Measurements from ENCODE around the gene HOXC4.
A peak's percentile ranks its signal among the peaks of the same experiment; 100 is the strongest.

Gene HOXC4

GRCh38 chr12:54055552-54055951 is 1.9 kb downstream of the HOXC4 start:
- TF ChIP-seq CTCF (IDR thresholded peaks at IDR 0.05; ENCODE audit: insufficient read depth, low read length, missing control alignments), result no peak
- DNase-seq (ENCODE audit: low read depth, low spot score), result no peak
- CTCF ChIA-PET, result interaction anchor here (0.7 to 1.7 kb wide), 7 partner anchors 10 to 134 kb away, joined by 3 to 4 read pairs (median 3); partner anchors contain the start of genes HOXC5 and HOXC8
- POLR2A ChIA-PET, result no interaction called here
- peak overlapping the region; percentile 13; the same call in 1 of the 2 replicates for H3K4me3 ChIP-seq (ENCODE audit: low read depth, low read length)

GRCh38 chr12:54056110-54056509 is 2.5 kb downstream of the HOXC4 start:
- CTCF ChIA-PET, result interaction anchor here (0.7 to 1.1 kb wide), 6 partner anchors 12 to 133 kb away, joined by 3 to 4 read pairs (median 3); partner anchors contain the start of genes HOXC5 and HOXC8
- no peak overlapping the region; the same call in 1 of the 2 replicates for H3K4me3 ChIP-seq (ENCODE audit: low read depth, low read length)
- DNase-seq (ENCODE audit: low read depth, low spot score), result no peak
- POLR2A ChIA-PET, result no interaction called here
- no peak for TF ChIP-seq CTCF (IDR thresholded peaks at IDR 0.05; ENCODE audit: insufficient read depth, low read length, missing control alignments)

- ChIA-PET POLR2A (interaction anchor here (0.8 kb wide), 1 partner anchor 26 kb away, joined by 4 read pairs; no protein-coding TSS in a partner anchor), CTCF (interaction anchor here (0.8 to 3.0 kb wide), 8 partner anchors 8 to 156 kb away, joined by 3 to 6 read pairs (median 4); no protein-coding TSS in a partner anchor)
- TF ChIP-seq CTCF (IDR thresholded peaks at IDR 0.05; ENCODE audit: insufficient read depth, low read length, missing control alignments), result no peak
- H3K4me3 ChIP-seq (ENCODE audit: low read depth, low read length), result no peak overlapping the region
- no peak for DNase-seq (ENCODE audit: low read depth, low spot score)
These were observed 4.6 kb downstream of the HOXC4 start for GRCh38 chr12:54058128-54058768.

- TF ChIP-seq CTCF (IDR thresholded peaks at IDR 0.05; ENCODE audit: insufficient read depth, low read length, missing control alignments), result no peak
- CTCF ChIA-PET, result interaction anchor here (0.9 to 3.0 kb wide), 11 partner anchors 7 to 155 kb away, joined by 3 to 6 read pairs (median 4); no protein-coding TSS in a partner anchor
- DNase-seq (ENCODE audit: low read depth, low spot score), result no peak
- no peak overlapping the region for H3K4me3 ChIP-seq (ENCODE audit: low read depth, low read length)
- POLR2A ChIA-PET, result no interaction called here
These were observed 6.0 kb downstream of the HOXC4 start for GRCh38 chr12:54059668-54060067.

GRCh38 chr12:54060174-54060974 is 6.7 kb downstream of the HOXC4 start:
- no peak for DNase-seq (ENCODE audit: low read depth, low spot score)
- ChIA-PET POLR2A (interaction anchor here (1.6 kb wide), 1 partner anchor 12 kb away, joined by 3 read pairs; no protein-coding TSS in a partner anchor), CTCF (interaction anchor here (0.9 to 3.0 kb wide), 10 partner anchors 8 to 148 kb away, joined by 3 to 6 read pairs (median 4); no protein-coding TSS in a partner anchor)

More at GRCh38 chr12:54060174-54060974, 6.7 kb downstream of the HOXC4 start:
- TF ChIP-seq CTCF (IDR thresholded peaks at IDR 0.05; ENCODE audit: insufficient read depth, low read length, missing control alignments), result no peak
- no peak overlapping the region for H3K4me3 ChIP-seq (ENCODE audit: low read depth, low read length)

Measured in AG04449 (cell line).